WTC11 (cell line): ENCODE measurements around the gene VSIG4. TPM values are rescaled to one million over a fixed set of nuclear protein-coding genes. Genes with fewer than 3 reads are reported as not detected.
"Not testable (repeated sequence)": the region's sequence is repeated elsewhere in the genome, so short reads cannot be mapped to it uniquely, and the experiment has no call there.

Experiments
- ATAC-seq: fragments of 200-7000 bp; cut with Tn5 transposase; 2 replicates; pipeline ENCODE4 v1.10.0; 2021; ENCODE audit warnings: mild to moderate bottlenecking, moderate library complexity
- CTCF ChIA-PET: fragments of 300-600 bp; sonication (Branson Sonifier 250); formaldehyde crosslinking; loops from one replicate; lab custom pipeline; 2021; ENCODE audit warnings: antibody characterized with exemption; lab: Charles Lee
- POLR2A ChIA-PET: fragments of 350-600 bp; sonication (Branson Sonifier 250); formaldehyde crosslinking; loops from one replicate; lab custom pipeline; 2021; ENCODE audit warnings: antibody characterized with exemption; lab: Charles Lee
- DNase-seq: peaks from one replicate; pipeline ENCODE4 v3.0.0; 2021; ENCODE audit warnings: low spot score
- H3K27ac Mint-ChIP-seq: 2 replicates; pipeline ENCODE4 v1.8.0; 2021; ENCODE audit warnings: mixed read lengths
- H3K27me3 Mint-ChIP-seq: 2 replicates; pipeline ENCODE4 v1.8.0; 2021; ENCODE audit warnings: low read depth, mild to moderate bottlenecking, moderate library complexity, mixed read lengths
- H3K36me3 Mint-ChIP-seq: 2 replicates; pipeline ENCODE4 v1.8.0; 2021; ENCODE audit warnings: mixed read lengths
- H3K4me1 Mint-ChIP-seq: 2 replicates; pipeline ENCODE4 v1.8.0; 2022; ENCODE audit warnings: mixed read lengths
- H3K4me3 Mint-ChIP-seq: 2 replicates; pipeline ENCODE4 v1.8.0; 2021; ENCODE audit warnings: mild to moderate bottlenecking, moderate library complexity, mixed read lengths
- H3K9me3 Mint-ChIP-seq: 2 replicates; pipeline ENCODE4 v1.8.0; 2021; ENCODE audit warnings: mixed read lengths
- FOXP1 ChIP-seq: sonication (generic); formaldehyde crosslinking; IDR thresholded peaks from 2 replicates; pipeline ENCODE4 v1.8.0; 2022; ENCODE audit warnings: missing genetic modification reagents, mild to moderate bottlenecking, moderate library complexity, borderline replicate concordance
- GABPB1 ChIP-seq: sonication (generic); formaldehyde crosslinking; IDR thresholded peaks from 2 replicates; pipeline ENCODE4 v1.8.1; 2023; ENCODE audit warnings: mild to moderate bottlenecking, missing genetic modification reagents
- GRHL2 ChIP-seq: fragments of 250-450 bp; sonication (Bioruptor Pico); IDR thresholded peaks from 2 replicates; pipeline ENCODE4 v1.8.0; 2022; ENCODE audit warnings: mild to moderate bottlenecking, moderate library complexity; ENCODE audit not compliant: insufficient replicate concordance, severe bottlenecking
- HMGA2 ChIP-seq: fragments of 250-450 bp; sonication (Bioruptor Pico); IDR thresholded peaks from 2 replicates; pipeline ENCODE4 v1.4.0; 2021; ENCODE audit warnings: mild to moderate bottlenecking, moderate library complexity
- NR2C2 ChIP-seq: sonication (generic); formaldehyde crosslinking; IDR thresholded peaks from 2 replicates; pipeline ENCODE4 v1.8.0; 2022; ENCODE audit warnings: mild to moderate bottlenecking, missing genetic modification reagents
- ZNF317 ChIP-seq: sonication (generic); formaldehyde crosslinking; IDR thresholded peaks from 2 replicates; pipeline ENCODE4 v1.8.1; 2023; ENCODE audit warnings: low read depth, mild to moderate bottlenecking, moderate library complexity, missing genetic modification reagents, borderline replicate concordance
- total RNA-seq: library from RNA; stranded (reverse); gene quantifications from 3 replicates; pipeline ENCODE4 v1.2.3, GENCODE V29; 2021
- TF ChIP-seq, protein P1 (sequence below): sonication (generic); formaldehyde crosslinking; IDR thresholded peaks from 2 replicates; pipeline ENCODE4 v1.8.1; 2022; ENCODE audit warnings: mild to moderate bottlenecking, missing genetic modification reagents, moderate library complexity, borderline replicate concordance
- TF ChIP-seq, protein P2 (sequence below): fragments of 200-600 bp; IDR thresholded peaks from 2 replicates; pipeline ENCODE4 v1.8.0; 2022; ENCODE audit warnings: antibody characterized with exemption
- TF ChIP-seq, protein P3 (sequence below): sonication (generic); formaldehyde crosslinking; IDR thresholded peaks from 2 replicates; pipeline ENCODE4 v1.8.0; 2022; ENCODE audit warnings: missing genetic modification reagents
- TF ChIP-seq, protein P4 (sequence below): fragments of 250-450 bp; sonication (Bioruptor Pico); IDR thresholded peaks from 2 replicates; pipeline ENCODE4 v1.9.0; 2021; ENCODE audit warnings: mild to moderate bottlenecking

Gene VSIG4
- total RNA-seq, 1 experiment from 2014 or later: 0.24 TPM

DNA sequence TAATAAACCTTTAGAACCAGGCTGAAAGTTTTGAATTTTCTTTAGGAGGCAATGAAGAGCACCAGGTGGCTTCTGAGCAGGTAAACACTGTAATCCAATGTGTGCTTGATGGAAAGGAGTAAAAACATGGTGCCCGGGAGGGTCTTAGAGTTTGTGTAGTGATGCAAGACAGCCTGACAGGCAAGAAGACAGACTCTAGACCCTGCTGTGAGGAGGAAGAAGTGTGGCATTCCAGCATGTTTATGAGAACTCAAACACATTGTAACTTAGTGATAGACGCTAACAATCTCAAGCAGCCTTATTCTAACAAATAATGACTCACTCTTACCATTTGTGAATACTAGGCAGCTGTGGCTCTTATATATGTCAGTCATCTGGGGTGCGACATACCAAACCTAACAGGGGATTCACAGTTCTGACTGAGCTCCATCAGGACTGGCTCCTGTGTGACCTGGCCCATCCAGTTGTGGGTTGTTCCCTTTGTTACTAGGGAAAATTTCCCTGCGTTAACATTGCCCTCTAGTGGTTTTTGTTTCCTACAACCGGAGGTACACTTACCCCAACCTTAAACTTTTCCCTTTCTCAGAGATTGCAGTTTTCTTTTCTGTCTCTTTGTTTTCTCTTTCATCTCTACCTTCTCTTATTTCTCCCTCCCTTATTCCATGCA is 53.8 kb downstream of the VSIG4 start:
- CTCF ChIA-PET: interaction anchor here (0.6 to 1.9 kb wide), 12 partner anchors 8 to 745 kb away, joined by 3 to 23 read pairs (median 4); no protein-coding TSS in a partner anchor
- H3K27me3 Mint-ChIP-seq: no peaks in the 10 kb centered on the region
- no peak overlapping the region for H3K27ac Mint-ChIP-seq
- peak; percentile 13 for DNase-seq
- TF ChIP-seq, protein P1, sequence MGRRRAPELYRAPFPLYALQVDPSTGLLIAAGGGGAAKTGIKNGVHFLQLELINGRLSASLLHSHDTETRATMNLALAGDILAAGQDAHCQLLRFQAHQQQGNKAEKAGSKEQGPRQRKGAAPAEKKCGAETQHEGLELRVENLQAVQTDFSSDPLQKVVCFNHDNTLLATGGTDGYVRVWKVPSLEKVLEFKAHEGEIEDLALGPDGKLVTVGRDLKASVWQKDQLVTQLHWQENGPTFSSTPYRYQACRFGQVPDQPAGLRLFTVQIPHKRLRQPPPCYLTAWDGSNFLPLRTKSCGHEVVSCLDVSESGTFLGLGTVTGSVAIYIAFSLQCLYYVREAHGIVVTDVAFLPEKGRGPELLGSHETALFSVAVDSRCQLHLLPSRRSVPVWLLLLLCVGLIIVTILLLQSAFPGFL (CRISPR knock-in tag): no peak
- no peak for TF ChIP-seq GRHL2
- TF ChIP-seq, protein P2, sequence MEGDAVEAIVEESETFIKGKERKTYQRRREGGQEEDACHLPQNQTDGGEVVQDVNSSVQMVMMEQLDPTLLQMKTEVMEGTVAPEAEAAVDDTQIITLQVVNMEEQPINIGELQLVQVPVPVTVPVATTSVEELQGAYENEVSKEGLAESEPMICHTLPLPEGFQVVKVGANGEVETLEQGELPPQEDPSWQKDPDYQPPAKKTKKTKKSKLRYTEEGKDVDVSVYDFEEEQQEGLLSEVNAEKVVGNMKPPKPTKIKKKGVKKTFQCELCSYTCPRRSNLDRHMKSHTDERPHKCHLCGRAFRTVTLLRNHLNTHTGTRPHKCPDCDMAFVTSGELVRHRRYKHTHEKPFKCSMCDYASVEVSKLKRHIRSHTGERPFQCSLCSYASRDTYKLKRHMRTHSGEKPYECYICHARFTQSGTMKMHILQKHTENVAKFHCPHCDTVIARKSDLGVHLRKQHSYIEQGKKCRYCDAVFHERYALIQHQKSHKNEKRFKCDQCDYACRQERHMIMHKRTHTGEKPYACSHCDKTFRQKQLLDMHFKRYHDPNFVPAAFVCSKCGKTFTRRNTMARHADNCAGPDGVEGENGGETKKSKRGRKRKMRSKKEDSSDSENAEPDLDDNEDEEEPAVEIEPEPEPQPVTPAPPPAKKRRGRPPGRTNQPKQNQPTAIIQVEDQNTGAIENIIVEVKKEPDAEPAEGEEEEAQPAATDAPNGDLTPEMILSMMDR: peak; percentile 29; the same call in 1 of the 2 replicates
- H3K9me3 Mint-ChIP-seq: no peaks in the 10 kb centered on the region
- H3K4me1 Mint-ChIP-seq: peaks cover 16% of the 10 kb centered on the region
- peak; percentile 89 for ATAC-seq
- POLR2A ChIA-PET: no interaction called here
- H3K4me3 Mint-ChIP-seq: no peak overlapping the region
- H3K36me3 Mint-ChIP-seq: no peaks in the 10 kb centered on the region

DNA sequence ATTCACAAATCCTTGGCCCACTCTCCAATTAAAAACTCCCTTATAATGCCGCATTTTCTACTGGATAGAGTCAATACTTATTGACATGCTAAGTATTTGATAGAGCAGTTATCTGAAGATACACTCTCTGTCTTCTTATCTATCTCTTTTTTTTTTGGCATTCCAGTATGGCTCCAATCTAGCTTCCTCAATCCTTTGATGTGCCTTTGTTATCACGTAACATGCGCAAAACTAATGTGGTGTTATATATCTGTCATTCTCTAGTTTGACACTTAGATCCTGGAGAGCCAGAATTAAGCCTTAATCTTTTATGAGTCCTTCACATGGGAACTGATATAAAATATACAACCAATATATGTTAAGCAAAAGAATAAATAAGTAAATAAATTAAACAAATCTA is 54.7 kb downstream of the VSIG4 start:
- H3K4me1 Mint-ChIP-seq: peaks cover 16% of the 10 kb centered on the region
- no peaks in the 10 kb centered on the region for H3K9me3 Mint-ChIP-seq
- DNase-seq (no peak), ATAC-seq (no peak)
- ChIA-PET CTCF (interaction anchor here (0.6 kb wide), 1 partner anchor 290 kb away, joined by 3 read pairs; no protein-coding TSS in a partner anchor), POLR2A (no interaction called here)
- no peaks in the 10 kb centered on the region for H3K27me3 Mint-ChIP-seq
- H3K27ac Mint-ChIP-seq: no peak overlapping the region
- no peak overlapping the region for H3K4me3 Mint-ChIP-seq
- H3K36me3 Mint-ChIP-seq: no peaks in the 10 kb centered on the region
- TF ChIP-seq, protein P3, sequence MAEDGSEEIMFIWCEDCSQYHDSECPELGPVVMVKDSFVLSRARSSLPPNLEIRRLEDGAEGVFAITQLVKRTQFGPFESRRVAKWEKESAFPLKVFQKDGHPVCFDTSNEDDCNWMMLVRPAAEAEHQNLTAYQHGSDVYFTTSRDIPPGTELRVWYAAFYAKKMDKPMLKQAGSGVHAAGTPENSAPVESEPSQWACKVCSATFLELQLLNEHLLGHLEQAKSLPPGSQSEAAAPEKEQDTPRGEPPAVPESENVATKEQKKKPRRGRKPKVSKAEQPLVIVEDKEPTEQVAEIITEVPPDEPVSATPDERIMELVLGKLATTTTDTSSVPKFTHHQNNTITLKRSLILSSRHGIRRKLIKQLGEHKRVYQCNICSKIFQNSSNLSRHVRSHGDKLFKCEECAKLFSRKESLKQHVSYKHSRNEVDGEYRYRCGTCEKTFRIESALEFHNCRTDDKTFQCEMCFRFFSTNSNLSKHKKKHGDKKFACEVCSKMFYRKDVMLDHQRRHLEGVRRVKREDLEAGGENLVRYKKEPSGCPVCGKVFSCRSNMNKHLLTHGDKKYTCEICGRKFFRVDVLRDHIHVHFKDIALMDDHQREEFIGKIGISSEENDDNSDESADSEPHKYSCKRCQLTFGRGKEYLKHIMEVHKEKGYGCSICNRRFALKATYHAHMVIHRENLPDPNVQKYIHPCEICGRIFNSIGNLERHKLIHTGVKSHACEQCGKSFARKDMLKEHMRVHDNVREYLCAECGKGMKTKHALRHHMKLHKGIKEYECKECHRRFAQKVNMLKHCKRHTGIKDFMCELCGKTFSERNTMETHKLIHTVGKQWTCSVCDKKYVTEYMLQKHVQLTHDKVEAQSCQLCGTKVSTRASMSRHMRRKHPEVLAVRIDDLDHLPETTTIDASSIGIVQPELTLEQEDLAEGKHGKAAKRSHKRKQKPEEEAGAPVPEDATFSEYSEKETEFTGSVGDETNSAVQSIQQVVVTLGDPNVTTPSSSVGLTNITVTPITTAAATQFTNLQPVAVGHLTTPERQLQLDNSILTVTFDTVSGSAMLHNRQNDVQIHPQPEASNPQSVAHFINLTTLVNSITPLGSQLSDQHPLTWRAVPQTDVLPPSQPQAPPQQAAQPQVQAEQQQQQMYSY (CRISPR knock-in tag): no peak
- TF ChIP-seq GABPB1 (no peak), NR2C2 (no peak), HMGA2 (CRISPR knock-in tag) (no peak)

DNA sequence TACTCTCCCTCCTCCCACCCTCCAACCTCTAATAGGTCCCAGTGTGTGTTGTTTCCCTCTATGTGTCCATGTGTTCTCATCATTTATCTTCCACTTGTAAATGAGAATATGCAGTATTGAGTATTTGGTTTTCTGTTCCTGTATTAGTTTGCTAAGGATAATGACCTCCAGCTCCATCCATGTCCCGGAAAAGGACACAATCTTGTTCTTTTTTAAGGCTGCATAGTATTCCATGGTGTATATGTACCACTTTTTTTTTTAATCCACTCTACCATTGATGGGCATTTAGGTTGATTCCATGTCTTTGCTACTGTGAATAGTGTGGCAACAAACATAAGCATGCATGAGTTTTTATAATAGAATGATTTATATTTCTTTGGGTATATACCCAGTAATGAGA is 62.7 kb downstream of the VSIG4 start:
- H3K27ac Mint-ChIP-seq, H3K4me3 Mint-ChIP-seq, ATAC-seq, H3K36me3 Mint-ChIP-seq, DNase-seq, POLR2A ChIA-PET, H3K27me3 Mint-ChIP-seq, H3K4me1 Mint-ChIP-seq, H3K9me3 Mint-ChIP-seq: not testable (repeated sequence)
- CTCF ChIA-PET: interaction anchor here (1.0 kb wide), 1 partner anchor 9 kb away, joined by 3 read pairs; no protein-coding TSS in a partner anchor

DNA sequence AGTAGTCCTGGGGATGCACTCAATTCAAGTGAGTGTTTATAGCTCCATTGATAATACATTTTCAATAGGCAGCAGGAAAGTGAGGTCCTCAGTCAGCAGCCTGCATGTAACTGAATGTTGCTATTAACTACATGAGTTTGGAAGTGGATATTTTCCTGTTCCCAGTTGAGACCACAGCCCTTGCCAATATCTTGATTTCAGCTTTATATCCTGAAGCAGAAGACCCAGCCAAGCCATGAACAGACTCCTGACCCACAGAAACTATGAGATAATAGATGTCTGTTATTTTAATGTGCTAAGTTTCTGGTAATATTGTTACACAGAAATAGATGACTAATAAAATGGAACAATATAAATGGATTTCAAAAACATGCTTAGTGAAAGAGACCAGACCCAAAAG is 63.7 kb downstream of the VSIG4 start:
- DNase-seq (no peak), ATAC-seq (no peak)
- no peak overlapping the region for H3K4me3 Mint-ChIP-seq
- TF ChIP-seq, protein P4, sequence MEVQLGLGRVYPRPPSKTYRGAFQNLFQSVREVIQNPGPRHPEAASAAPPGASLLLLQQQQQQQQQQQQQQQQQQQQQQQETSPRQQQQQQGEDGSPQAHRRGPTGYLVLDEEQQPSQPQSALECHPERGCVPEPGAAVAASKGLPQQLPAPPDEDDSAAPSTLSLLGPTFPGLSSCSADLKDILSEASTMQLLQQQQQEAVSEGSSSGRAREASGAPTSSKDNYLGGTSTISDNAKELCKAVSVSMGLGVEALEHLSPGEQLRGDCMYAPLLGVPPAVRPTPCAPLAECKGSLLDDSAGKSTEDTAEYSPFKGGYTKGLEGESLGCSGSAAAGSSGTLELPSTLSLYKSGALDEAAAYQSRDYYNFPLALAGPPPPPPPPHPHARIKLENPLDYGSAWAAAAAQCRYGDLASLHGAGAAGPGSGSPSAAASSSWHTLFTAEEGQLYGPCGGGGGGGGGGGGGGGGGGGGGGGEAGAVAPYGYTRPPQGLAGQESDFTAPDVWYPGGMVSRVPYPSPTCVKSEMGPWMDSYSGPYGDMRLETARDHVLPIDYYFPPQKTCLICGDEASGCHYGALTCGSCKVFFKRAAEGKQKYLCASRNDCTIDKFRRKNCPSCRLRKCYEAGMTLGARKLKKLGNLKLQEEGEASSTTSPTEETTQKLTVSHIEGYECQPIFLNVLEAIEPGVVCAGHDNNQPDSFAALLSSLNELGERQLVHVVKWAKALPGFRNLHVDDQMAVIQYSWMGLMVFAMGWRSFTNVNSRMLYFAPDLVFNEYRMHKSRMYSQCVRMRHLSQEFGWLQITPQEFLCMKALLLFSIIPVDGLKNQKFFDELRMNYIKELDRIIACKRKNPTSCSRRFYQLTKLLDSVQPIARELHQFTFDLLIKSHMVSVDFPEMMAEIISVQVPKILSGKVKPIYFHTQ (CRISPR knock-in tag): no peak
- TF ChIP-seq FOXP1 (CRISPR knock-in tag) (no peak), ZNF317 (CRISPR knock-in tag) (no peak)
- H3K27ac Mint-ChIP-seq: no peak overlapping the region
- CTCF ChIA-PET: no interaction called here
- POLR2A ChIA-PET: no interaction called here
- peaks cover 5% of the 10 kb centered on the region; the same call in 1 of the 2 replicates for H3K4me1 Mint-ChIP-seq
- H3K27me3 Mint-ChIP-seq: no peaks in the 10 kb centered on the region; the same call in 1 of the 2 replicates
- H3K36me3 Mint-ChIP-seq: no peaks in the 10 kb centered on the region; the same call in 1 of the 2 replicates
- H3K9me3 Mint-ChIP-seq: peaks cover 4% of the 10 kb centered on the region; the same call in 1 of the 2 replicates

DNA sequence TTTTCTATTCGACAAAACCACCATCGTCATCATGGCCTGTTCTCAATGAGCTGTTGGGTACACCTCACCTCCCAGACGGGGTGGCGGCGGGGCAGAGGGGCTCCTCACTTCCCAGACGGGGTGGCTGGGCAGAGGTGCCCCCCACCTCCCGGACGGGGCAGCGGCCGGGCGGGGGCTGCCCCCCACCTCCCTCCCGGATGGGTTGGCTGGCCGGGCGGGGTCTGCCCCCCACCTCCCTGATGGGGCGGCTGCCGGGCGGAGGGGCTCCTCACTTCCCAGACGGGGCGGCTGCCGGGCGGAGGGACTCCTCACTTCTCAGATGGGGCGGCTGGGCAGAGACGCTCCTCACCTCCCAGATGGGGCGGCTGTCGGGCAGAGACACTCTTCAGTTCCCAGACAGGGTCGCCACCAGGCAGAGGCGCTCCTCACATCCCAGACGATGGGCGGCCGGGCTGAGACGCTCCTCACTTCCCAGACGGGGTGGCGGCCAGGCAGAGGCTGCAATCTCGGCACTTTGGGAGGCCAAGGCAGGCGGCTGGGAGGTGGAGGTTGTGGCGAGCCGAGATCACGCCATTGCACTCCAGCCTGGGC is 64.6 kb downstream of the VSIG4 start:
- H3K36me3 Mint-ChIP-seq, ATAC-seq, H3K27me3 Mint-ChIP-seq, H3K4me3 Mint-ChIP-seq, H3K9me3 Mint-ChIP-seq, CTCF ChIA-PET, H3K27ac Mint-ChIP-seq, H3K4me1 Mint-ChIP-seq, DNase-seq, POLR2A ChIA-PET: not testable (repeated sequence)
